Tibial nerve (tissue), 4 donors: ENCODE measurements around the gene PDE3B. TPM values are rescaled to one million over a fixed set of nuclear protein-coding genes. Genes with fewer than 3 reads are reported as not detected.
"Not testable (repeated sequence)": the region's sequence is repeated elsewhere in the genome, so short reads cannot be mapped to it uniquely, and the experiment has no call there.

ENCODE experiments used
- DNase-seq, 2 donors: peaks; one replicate each; pipeline ENCODE4 v3.0.0-alpha.2; 2019; ENCODE audit warnings: low spot score in 2 of 2
- H3K27ac ChIP-seq, 4 donors: fragments of 200-600 bp; sonication (generic) in 3 of 4; one replicate each; pipeline ENCODE4 v1.5.1; 2017 to 2019; ENCODE audit warnings: mild to moderate bottlenecking in 1 of 4
- H3K27me3 ChIP-seq, 2 donors: fragments of 200-600 bp; sonication (generic) in 1 of 2; one replicate each; pipeline versions ENCODE4 v1.5.1 to v1.6.0; 2017 to 2019
- H3K36me3 ChIP-seq, 3 donors: fragments of 200-600 bp; sonication (generic); one replicate each; pipeline ENCODE4 v1.5.1; 2018 to 2019
- H3K4me1 ChIP-seq, 4 donors: fragments of 200-600 bp; sonication (generic) in 3 of 4; one replicate each; pipeline ENCODE4 v1.5.1; 2017 to 2019
- H3K4me3 ChIP-seq, 4 donors: fragments of 200-600 bp; sonication (generic) in 3 of 4; one replicate each; pipeline ENCODE4 v1.5.1; 2017 to 2019; ENCODE audit warnings: mild to moderate bottlenecking in 1 of 4, moderate library complexity in 1 of 4
- H3K9me3 ChIP-seq, 4 donors: fragments of 200-600 bp; sonication (generic) in 3 of 4; one replicate each; pipeline ENCODE4 v1.5.1; 2017 to 2019
- EP300 ChIP-seq, 2 donors: sonication (generic); formaldehyde crosslinking; IDR thresholded peaks; one replicate each; pipeline ENCODE4 v1.6.1; 2017; ENCODE audit warnings: antibody characterized with exemption in 2 of 2, mild to moderate bottlenecking in 1 of 2
- POLR2A ChIP-seq, 2 donors: fragments of 450-650 bp; IDR thresholded peaks; one replicate each; pipeline ENCODE4 v1.6.1; 2017; ENCODE audit warnings: antibody characterized with exemption in 2 of 2, mild to moderate bottlenecking in 2 of 2, moderate library complexity in 2 of 2
- WGBS, 2 donors: methylation state at CpG; one replicate each; pipeline ENCODE4 v1.1.5; 2018; 5-methylcytosine and 5-hydroxymethylcytosine counted together
- total RNA-seq, 4 donors: library from RNA; depleted of rRNA; stranded (reverse); fragments of >200 nt; gene quantifications; one replicate each; pipeline ENCODE4 v1.1.0, GENCODE V29; 2016
- TF ChIP-seq, protein P1 (sequence below), 5 experiments: fragments of 200-600 bp in 3 of 5; fragments of 450-650 bp in 2 of 5; sonication (generic) in 3 of 5; IDR thresholded peaks; one replicate each; pipeline ENCODE4 v1.5.1; 2016 to 2019; ENCODE audit warnings: antibody characterized with exemption in 5 of 5, mild to moderate bottlenecking in 3 of 5, moderate library complexity in 2 of 5

Gene PDE3B
- total RNA-seq, result 10 to 100 TPM; 15.3 to 39.9 (median 26.4) TPM

GRCh38 chr11:14643697-14644225, at the start of gene PDE3B:
TSS of gene PDE3B (plus strand) at chr11:14643804. CDS start at chr11:14644076, 272 bp downstream.
- H3K27ac ChIP-seq, result peak within 1 kb of the TSS in 3 of 4 donors; percentile 40 to 80 (median 67)
- peaks cover 0 to 24% (median 2%) of the 10 kb centered on the region in 4 donors for H3K4me1 ChIP-seq
- no peaks in the 10 kb centered on the region for H3K36me3 ChIP-seq
- TF ChIP-seq POLR2A (IDR thresholded peaks at IDR 0.05) (no peak), EP300 (IDR thresholded peaks at IDR 0.05) (peak in 1 of 2 donors; percentile 32)
- TF ChIP-seq, protein P1, sequence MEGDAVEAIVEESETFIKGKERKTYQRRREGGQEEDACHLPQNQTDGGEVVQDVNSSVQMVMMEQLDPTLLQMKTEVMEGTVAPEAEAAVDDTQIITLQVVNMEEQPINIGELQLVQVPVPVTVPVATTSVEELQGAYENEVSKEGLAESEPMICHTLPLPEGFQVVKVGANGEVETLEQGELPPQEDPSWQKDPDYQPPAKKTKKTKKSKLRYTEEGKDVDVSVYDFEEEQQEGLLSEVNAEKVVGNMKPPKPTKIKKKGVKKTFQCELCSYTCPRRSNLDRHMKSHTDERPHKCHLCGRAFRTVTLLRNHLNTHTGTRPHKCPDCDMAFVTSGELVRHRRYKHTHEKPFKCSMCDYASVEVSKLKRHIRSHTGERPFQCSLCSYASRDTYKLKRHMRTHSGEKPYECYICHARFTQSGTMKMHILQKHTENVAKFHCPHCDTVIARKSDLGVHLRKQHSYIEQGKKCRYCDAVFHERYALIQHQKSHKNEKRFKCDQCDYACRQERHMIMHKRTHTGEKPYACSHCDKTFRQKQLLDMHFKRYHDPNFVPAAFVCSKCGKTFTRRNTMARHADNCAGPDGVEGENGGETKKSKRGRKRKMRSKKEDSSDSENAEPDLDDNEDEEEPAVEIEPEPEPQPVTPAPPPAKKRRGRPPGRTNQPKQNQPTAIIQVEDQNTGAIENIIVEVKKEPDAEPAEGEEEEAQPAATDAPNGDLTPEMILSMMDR (IDR thresholded peaks at IDR 0.05), result no peak
- H3K4me3 ChIP-seq, result peak within 1 kb of the TSS; percentile 36 to 83 (median 72)
- 0% methylated on average over 3 to 28 of the region's 59 CpGs for WGBS, 2 donors
- DNase-seq, result peak in 1 of 2 donors; percentile 35
- peaks cover 0 to 34% of the 10 kb centered on the region in 2 donors for H3K27me3 ChIP-seq
- no peaks in the 10 kb centered on the region for H3K9me3 ChIP-seq

- H3K27me3 ChIP-seq, result not testable (repeated sequence)
Measured at GRCh38 chr11:14595261-14595660, 48.3 kb upstream of the PDE3B start.

DNA sequence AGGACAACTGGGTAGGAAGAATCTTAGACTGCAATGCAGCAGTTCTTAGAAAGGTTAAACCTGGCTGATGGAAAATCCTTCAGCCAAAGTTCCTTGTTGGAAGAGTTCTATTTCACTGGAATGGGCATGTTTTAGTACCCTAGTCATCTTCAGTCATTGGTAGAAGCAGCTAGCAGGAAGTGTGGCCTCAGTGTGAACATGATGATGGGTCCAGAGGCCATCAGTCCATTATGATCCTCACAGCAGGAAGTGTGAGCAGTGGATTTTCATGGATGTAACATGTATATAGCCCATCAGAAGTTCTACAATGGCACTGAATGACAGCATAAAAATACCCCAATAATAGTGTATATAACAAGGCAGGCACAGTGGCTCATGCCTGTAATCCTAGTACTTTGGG, 35.9 kb upstream of the PDE3B start:
- DNase-seq, result no peak
- no peaks in the 10 kb centered on the region for H3K4me1 ChIP-seq
- no peak overlapping the region for H3K4me3 ChIP-seq
- H3K36me3 ChIP-seq, result no peaks in the 10 kb centered on the region
- H3K9me3 ChIP-seq, result peaks cover 0 to 11% (median 1%) of the 10 kb centered on the region in 4 donors
- TF ChIP-seq, protein P1 (IDR thresholded peaks at IDR 0.05), result no peak
- TF ChIP-seq EP300 (IDR thresholded peaks at IDR 0.05) (no peak), POLR2A (IDR thresholded peaks at IDR 0.05) (no peak)
- H3K27ac ChIP-seq, result no peak overlapping the region
- H3K27me3 ChIP-seq, result no peaks in the 10 kb centered on the region

More at GRCh38 chr11:14595261-14595660, 48.3 kb upstream of the PDE3B start:
- H3K4me1 ChIP-seq, DNase-seq, H3K9me3 ChIP-seq, H3K4me3 ChIP-seq, H3K27ac ChIP-seq, H3K36me3 ChIP-seq: not testable (repeated sequence)
- WGBS, 2 donors, result 64 to 70% methylated on average over 1 of the region's 1 CpG

GRCh38 chr11:14609902-14610301, 33.7 kb upstream of the PDE3B start:
- Histone ChIP-seq H3K4me1 (no peaks in the 10 kb centered on the region), H3K36me3 (no peaks in the 10 kb centered on the region), H3K4me3 (no peak overlapping the region), H3K9me3 (peaks cover 0 to 11% (median 1%) of the 10 kb centered on the region in 4 donors), H3K27me3 (no peaks in the 10 kb centered on the region), H3K27ac (no peak overlapping the region)
- 81 to 94% methylated on average over 1 of the region's 1 CpG for WGBS, 2 donors
- DNase-seq, result no peak
- TF ChIP-seq, protein P1 (IDR thresholded peaks at IDR 0.05), result no peak
- no peak for TF ChIP-seq EP300 (IDR thresholded peaks at IDR 0.05)
- TF ChIP-seq POLR2A (IDR thresholded peaks at IDR 0.05), result no peak

GRCh38 chr11:14611939-14612338, 31.7 kb upstream of the PDE3B start:
- H3K4me3 ChIP-seq, result no peak overlapping the region
- H3K27me3 ChIP-seq, result no peaks in the 10 kb centered on the region
- H3K27ac ChIP-seq, result no peak overlapping the region
- H3K36me3 ChIP-seq, result no peaks in the 10 kb centered on the region
- H3K9me3 ChIP-seq, result peaks cover 0 to 2% (median 0%) of the 10 kb centered on the region in 4 donors
- TF ChIP-seq EP300 (IDR thresholded peaks at IDR 0.05), result no peak
- TF ChIP-seq POLR2A (IDR thresholded peaks at IDR 0.05), result no peak
- TF ChIP-seq, protein P1 (IDR thresholded peaks at IDR 0.05), result no peak
- no peaks in the 10 kb centered on the region for H3K4me1 ChIP-seq
- DNase-seq, result no peak

GRCh38 chr11:14612694-14613093, 30.9 kb upstream of the PDE3B start:
- no peaks in the 10 kb centered on the region for H3K27me3 ChIP-seq
- H3K4me3 ChIP-seq, result no peak overlapping the region
- H3K27ac ChIP-seq, result no peak overlapping the region
- H3K4me1 ChIP-seq, result no peaks in the 10 kb centered on the region
- H3K36me3 ChIP-seq, result no peaks in the 10 kb centered on the region
- WGBS, 2 donors, result 84 to 86% methylated on average over 2 of the region's 2 CpGs
- TF ChIP-seq POLR2A (IDR thresholded peaks at IDR 0.05) (no peak), EP300 (IDR thresholded peaks at IDR 0.05) (no peak)
- TF ChIP-seq, protein P1 (IDR thresholded peaks at IDR 0.05), result no peak
- no peak for DNase-seq
- no peaks in the 10 kb centered on the region for H3K9me3 ChIP-seq
